Left lung (tissue), 10 donors: Measurements from ENCODE around the gene TLE3. TPM values are rescaled to one million over a fixed set of nuclear protein-coding genes. Genes with fewer than 3 reads are reported as not detected.

Experiments used
- ATAC-seq: fragments of 200-7000 bp; cut with Tn5 transposase; one replicate; pipeline ENCODE4 v1.9.1; 2020; ENCODE audit warnings: moderate library complexity
- DNase-seq, 4 donors: peaks; one replicate each; pipeline ENCODE4 v3.0.0-alpha.2; 2013 to 2020
- H3K27ac ChIP-seq, 2 donors: fragments of 200-600 bp; sonication (generic) in 1 of 2; one replicate each; pipeline versions ENCODE4 v1.5.0 to v1.8.0; 2020 to 2021
- H3K27me3 ChIP-seq, 2 donors: fragments of 200-600 bp; sonication (generic) in 1 of 2; one replicate each; pipeline versions ENCODE4 v1.5.0 to v1.8.0; 2020 to 2021
- H3K36me3 ChIP-seq, 2 donors: fragments of 200-600 bp; sonication (generic) in 1 of 2; one replicate each; pipeline versions ENCODE4 v1.5.0 to v1.8.0; 2020 to 2021
- H3K4me1 ChIP-seq, 2 donors: fragments of 200-600 bp; one replicate each; pipeline ENCODE4 v1.8.0; 2021
- H3K4me3 ChIP-seq, 2 donors: fragments of 200-600 bp; sonication (generic) in 1 of 2; one replicate each; pipeline versions ENCODE4 v1.5.0 to v1.8.0; 2020 to 2021; ENCODE audit warnings: mild to moderate bottlenecking in 1 of 2
- H3K9me3 ChIP-seq, 2 donors: fragments of 200-600 bp; sonication (generic) in 1 of 2; one replicate each; pipeline versions ENCODE4 v1.5.0 to v1.8.0; 2020 to 2021
- intact Hi-C, 2 donors: fragments of 100-400 bp; cut with DNase I; formaldehyde crosslinking; loops; one replicate each; pipeline versions ENCODE4 v1.11.2 to v1.14.2; 2022
- polyA plus RNA-seq, 6 donors: library from polyadenylated mRNA; unstranded; fragments of 120-200 nt; gene quantifications; one replicate each; pipeline ENCODE4 v1.2.1, GENCODE V29; 2013; ENCODE audit not compliant: insufficient read length in 6 of 6
- total RNA-seq, 2 donors: library from RNA; stranded (reverse); fragmentation: NEBNext Ultra II Directional; extraction: Animal tissue kit (Norgen Biotek cat#: 25700); gene quantifications; one replicate each; pipeline ENCODE4 v1.2.1, GENCODE V29; 2021
- TF ChIP-seq, protein P1 (sequence below), 2 donors: fragments of 200-600 bp; sonication (generic) in 1 of 2; IDR thresholded peaks; one replicate each; pipeline versions ENCODE4 v1.5.0 to v1.8.0; 2021; ENCODE audit warnings: antibody characterized with exemption in 2 of 2
- donor health status: DM: no; HTN: yes; CAD: no.
- donor health status: DM: no; HTN: no; CAD: no.

TLE3 gene
- total and polyA plus RNA-seq, 8 donors, result 48.2 to 77.2 (median 62.0) TPM

DNA sequence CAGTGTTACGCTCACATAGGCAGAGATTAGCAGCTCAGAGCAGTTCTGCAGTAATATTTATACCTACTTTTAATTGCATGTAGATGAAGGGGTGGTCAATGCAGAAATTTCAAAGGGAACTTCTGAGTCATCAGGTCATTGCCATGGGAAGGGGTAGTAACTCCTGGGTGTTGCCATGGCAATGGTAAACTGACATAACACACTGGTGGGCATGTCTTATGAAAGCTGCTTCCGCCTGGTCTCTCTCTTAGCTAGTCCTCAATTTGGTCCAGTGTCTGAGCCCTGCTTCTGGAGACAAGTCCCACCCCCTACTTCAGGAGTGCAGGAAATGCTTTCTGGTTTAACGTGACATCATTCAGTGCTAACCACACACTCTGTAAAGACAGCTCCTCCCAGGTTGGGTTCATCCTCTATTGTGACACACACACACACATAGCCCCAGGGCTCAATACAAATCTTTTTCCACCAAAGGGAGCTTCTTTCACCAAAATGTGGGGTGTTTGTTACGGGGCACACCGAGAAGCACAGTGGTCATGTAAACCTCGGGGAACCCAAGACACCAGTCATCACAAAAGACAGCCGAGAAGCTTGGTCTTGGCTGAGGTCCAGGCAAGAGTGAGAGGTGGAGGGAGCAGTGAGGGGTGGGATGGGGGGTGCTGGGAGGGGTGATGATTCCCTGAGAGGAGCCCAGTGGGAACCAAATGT is 74.5 kb downstream of the TLE3 start:
- ATAC-seq, result peak; percentile 70
- intact Hi-C loops, result no loop called here
- Histone ChIP-seq H3K4me1 (peaks cover 8 to 17% of the 10 kb centered on the region in 2 donors), H3K27ac (peak overlapping the region in 1 of 2 donors; percentile 23), H3K36me3 (no peaks in the 10 kb centered on the region), H3K9me3 (no peaks in the 10 kb centered on the region), H3K27me3 (no peaks in the 10 kb centered on the region), H3K4me3 (no peak overlapping the region)
- TF ChIP-seq, protein P1, sequence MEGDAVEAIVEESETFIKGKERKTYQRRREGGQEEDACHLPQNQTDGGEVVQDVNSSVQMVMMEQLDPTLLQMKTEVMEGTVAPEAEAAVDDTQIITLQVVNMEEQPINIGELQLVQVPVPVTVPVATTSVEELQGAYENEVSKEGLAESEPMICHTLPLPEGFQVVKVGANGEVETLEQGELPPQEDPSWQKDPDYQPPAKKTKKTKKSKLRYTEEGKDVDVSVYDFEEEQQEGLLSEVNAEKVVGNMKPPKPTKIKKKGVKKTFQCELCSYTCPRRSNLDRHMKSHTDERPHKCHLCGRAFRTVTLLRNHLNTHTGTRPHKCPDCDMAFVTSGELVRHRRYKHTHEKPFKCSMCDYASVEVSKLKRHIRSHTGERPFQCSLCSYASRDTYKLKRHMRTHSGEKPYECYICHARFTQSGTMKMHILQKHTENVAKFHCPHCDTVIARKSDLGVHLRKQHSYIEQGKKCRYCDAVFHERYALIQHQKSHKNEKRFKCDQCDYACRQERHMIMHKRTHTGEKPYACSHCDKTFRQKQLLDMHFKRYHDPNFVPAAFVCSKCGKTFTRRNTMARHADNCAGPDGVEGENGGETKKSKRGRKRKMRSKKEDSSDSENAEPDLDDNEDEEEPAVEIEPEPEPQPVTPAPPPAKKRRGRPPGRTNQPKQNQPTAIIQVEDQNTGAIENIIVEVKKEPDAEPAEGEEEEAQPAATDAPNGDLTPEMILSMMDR (IDR thresholded peaks at IDR 0.05), result no peak
- DNase-seq, result peak in 1 of 4 donors; percentile 43

DNA sequence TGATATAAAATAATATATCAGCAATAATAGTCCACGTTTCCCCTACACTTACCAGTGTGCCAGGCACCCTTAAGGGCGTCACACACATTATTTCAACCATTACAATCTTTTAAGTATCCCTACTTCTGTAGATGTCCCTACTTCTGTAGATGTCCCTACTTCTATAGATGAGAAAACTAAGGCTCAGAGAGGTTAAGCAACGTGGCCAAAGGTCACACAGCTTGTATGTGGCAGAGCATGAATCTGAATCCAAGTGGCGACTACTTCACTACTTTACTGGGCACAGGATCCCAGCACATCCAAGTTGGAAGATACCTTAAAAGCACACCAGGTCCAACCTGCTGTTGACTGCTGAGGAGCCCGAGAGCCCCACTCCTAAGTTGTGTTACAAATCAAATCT is 77.5 kb downstream of the TLE3 start:
- TF ChIP-seq, protein P1 (IDR thresholded peaks at IDR 0.05), result no peak
- H3K27me3 ChIP-seq, result no peaks in the 10 kb centered on the region
- DNase-seq (no peak), ATAC-seq (no peak)
- H3K4me3 ChIP-seq, result no peak overlapping the region
- intact Hi-C loops, result no loop called here
- no peaks in the 10 kb centered on the region for H3K9me3 ChIP-seq
- H3K27ac ChIP-seq, result no peak overlapping the region
- no peaks in the 10 kb centered on the region for H3K36me3 ChIP-seq
- peaks cover 8 to 17% of the 10 kb centered on the region in 2 donors for H3K4me1 ChIP-seq

DNA sequence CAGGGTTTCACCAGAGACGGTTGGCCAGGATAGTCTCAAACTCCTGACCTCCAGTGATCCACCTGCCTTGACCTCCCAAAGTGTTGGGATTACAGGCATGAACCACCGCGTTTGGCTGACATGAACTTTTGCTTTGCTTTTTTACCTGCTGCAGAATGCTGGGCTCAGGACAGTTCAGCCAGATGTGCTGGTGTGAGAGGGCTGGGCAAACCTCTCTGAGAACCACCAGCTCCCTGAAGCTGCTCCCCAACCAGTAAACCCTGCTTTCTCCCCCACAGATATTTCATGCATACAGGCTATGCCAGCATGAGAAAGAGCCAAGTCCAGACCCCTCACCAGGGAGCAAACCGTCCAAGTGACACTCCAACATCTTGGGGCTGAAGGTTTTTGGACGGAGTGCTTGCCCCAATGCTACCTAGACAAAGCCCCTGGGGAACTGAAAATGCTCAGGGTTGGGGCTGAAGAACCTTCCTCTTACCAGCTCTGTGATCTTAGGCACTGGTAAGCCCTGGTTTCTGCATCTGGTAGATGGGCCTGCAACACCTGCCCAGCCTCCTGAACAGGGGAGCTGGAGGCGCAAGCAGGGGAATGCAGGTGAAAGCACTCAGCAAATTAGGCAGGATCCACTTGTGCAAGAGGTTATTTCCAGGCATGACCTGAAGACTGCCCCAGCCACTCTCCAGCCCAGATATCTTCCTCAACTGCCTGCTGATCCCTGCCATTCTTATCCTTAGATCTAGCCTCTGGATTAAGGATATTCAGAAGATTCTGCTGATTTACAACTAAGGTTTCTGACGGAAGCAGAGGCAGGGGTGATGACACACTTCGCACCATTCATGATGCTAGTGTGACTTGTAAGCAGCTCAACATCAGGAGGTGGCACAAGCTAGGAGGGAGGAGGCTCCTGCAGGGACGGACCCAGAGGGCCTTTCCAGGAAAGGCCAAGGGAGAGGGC is 78.8 kb downstream of the TLE3 start:
- H3K36me3 ChIP-seq, result no peaks in the 10 kb centered on the region
- H3K4me3 ChIP-seq, result no peak overlapping the region
- H3K4me1 ChIP-seq, result peaks cover 8 to 11% of the 10 kb centered on the region in 2 donors
- no peak overlapping the region for H3K27ac ChIP-seq
- H3K9me3 ChIP-seq, result no peaks in the 10 kb centered on the region
- H3K27me3 ChIP-seq, result no peaks in the 10 kb centered on the region
- DNase-seq (no peak), ATAC-seq (no peak)
- TF ChIP-seq, protein P1 (IDR thresholded peaks at IDR 0.05), result no peak
- intact Hi-C loops, result no loop called here

DNA sequence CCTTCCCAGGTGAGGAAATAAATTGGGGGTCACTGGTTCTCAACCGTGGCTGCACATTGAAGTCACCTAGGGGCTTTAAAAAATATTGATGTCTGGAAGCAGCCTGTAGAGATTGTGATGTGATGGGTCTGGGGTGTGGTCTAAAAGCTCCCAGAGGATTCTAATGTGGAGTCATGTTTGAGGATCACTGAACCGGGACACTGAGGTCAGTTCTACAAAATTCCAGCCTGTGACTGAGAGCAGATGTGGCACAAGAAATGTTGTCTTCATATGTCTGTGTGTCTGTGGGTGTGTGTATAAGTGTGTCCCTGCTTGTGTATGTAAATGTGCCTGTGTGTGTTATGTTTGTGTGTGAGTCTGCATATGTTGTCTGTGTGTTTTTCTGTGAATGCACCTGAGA is 79.9 kb downstream of the TLE3 start:
- Histone ChIP-seq H3K27ac (no peak overlapping the region), H3K27me3 (no peaks in the 10 kb centered on the region), H3K4me3 (no peak overlapping the region), H3K4me1 (peaks cover 0 to 1% of the 10 kb centered on the region in 2 donors), H3K9me3 (no peaks in the 10 kb centered on the region), H3K36me3 (no peaks in the 10 kb centered on the region)
- TF ChIP-seq, protein P1 (IDR thresholded peaks at IDR 0.05), result no peak
- DNase-seq (no peak), ATAC-seq (no peak)
- intact Hi-C loops, result no loop called here

DNA sequence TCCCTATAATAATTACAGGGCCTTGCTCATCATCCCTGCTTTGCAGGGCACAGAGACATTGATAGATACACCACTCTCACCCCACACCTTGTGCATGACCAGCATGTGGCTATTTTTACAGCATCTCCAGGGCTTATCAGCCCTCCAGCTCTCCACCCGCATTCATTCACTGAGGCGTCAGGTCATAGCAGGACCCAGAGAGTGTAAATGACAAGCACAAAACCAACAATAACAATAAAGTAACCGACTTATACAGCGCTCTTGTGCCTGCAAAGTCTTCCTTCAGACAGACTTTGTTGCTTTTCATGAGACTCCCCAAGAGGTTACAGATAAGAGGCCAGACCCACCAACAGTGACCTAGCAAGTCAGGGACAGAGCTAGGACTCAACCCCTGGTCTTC is 80.7 kb downstream of the TLE3 start:
- Histone ChIP-seq H3K27ac (no peak overlapping the region), H3K27me3 (no peaks in the 10 kb centered on the region), H3K4me3 (no peak overlapping the region), H3K4me1 (no peaks in the 10 kb centered on the region), H3K9me3 (no peaks in the 10 kb centered on the region), H3K36me3 (no peaks in the 10 kb centered on the region)
- DNase-seq (no peak), ATAC-seq (no peak)
- intact Hi-C loops, result no loop called here
- TF ChIP-seq, protein P1 (IDR thresholded peaks at IDR 0.05), result no peak
